ENCODE results near the gene ZC3H4.

- TF ChIP-seq, protein P1, sequence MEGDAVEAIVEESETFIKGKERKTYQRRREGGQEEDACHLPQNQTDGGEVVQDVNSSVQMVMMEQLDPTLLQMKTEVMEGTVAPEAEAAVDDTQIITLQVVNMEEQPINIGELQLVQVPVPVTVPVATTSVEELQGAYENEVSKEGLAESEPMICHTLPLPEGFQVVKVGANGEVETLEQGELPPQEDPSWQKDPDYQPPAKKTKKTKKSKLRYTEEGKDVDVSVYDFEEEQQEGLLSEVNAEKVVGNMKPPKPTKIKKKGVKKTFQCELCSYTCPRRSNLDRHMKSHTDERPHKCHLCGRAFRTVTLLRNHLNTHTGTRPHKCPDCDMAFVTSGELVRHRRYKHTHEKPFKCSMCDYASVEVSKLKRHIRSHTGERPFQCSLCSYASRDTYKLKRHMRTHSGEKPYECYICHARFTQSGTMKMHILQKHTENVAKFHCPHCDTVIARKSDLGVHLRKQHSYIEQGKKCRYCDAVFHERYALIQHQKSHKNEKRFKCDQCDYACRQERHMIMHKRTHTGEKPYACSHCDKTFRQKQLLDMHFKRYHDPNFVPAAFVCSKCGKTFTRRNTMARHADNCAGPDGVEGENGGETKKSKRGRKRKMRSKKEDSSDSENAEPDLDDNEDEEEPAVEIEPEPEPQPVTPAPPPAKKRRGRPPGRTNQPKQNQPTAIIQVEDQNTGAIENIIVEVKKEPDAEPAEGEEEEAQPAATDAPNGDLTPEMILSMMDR (IDR thresholded peaks at IDR 0.05) = no peak
- no peak for TF ChIP-seq POLR2A (IDR thresholded peaks at IDR 0.05)
Observed at GRCh38 chr19:47158879-47159503, 45.4 kb upstream of the ZC3H4 start.
